Hepatocyte (in vitro differentiated cells): ENCODE results near the gene RBP7.

Experiments
- CTCF ChIP-seq: fragments of 200-600 bp; sonication (generic); IDR thresholded peaks from 2 replicates; pipeline ENCODE4 v1.5.1; 2016; ENCODE audit warnings: antibody characterized with exemption, mild to moderate bottlenecking; ENCODE audit not compliant: poor library complexity
- EZH2 ChIP-seq: fragments of 200-600 bp; sonication (generic); IDR thresholded peaks from 2 replicates; pipeline ENCODE4 v1.6.1; 2016; ENCODE audit warnings: antibody characterized with exemption, mild to moderate bottlenecking, borderline replicate concordance
- EZH2phosphoT487 ChIP-seq: fragments of 200-600 bp; sonication (generic); IDR thresholded peaks from one replicate; pipeline ENCODE4 v1.6.1; 2018; ENCODE audit warnings: antibody characterized with exemption, mild to moderate bottlenecking, low read depth, moderate library complexity; ENCODE audit not compliant: unreplicated experiment, severe bottlenecking

GRCh38 chr1:10045480-10046355 lies 48.7 kb downstream of the RBP7 start:
- TF ChIP-seq CTCF (no peak), EZH2phosphoT487 (no peak), EZH2 (no peak)
